AG09319 (cell line): ENCODE results near the gene VAV2.

ENCODE experiments used
- DNase-seq: peaks from one replicate; pipeline ENCODE4 v3.0.0-alpha.2; 2010; ENCODE audit warnings: low read depth; ENCODE audit errors: extremely low read depth
- CTCF ChIP-seq: IDR thresholded peaks from 2 replicates; pipeline ENCODE4 v1.5.1; 2011; ENCODE audit warnings: low read depth, mild to moderate bottlenecking, inconsistent platforms, low read length, moderate library complexity

VAV2 gene

GRCh38 chr9:133869674-133870405, 122.3 kb downstream of the VAV2 start:
- no peak for TF ChIP-seq CTCF

GRCh38 chr9:133868203-133868602, 123.9 kb downstream of the VAV2 start:
- no peak for TF ChIP-seq CTCF
- DNase-seq: no peak

More at GRCh38 chr9:133869674-133870405, 122.3 kb downstream of the VAV2 start:
- no peak for DNase-seq

GRCh38 chr9:133866946-133867345, 125.2 kb downstream of the VAV2 start:
- DNase-seq: no peak
- TF ChIP-seq CTCF: no peak

GRCh38 chr9:133864011-133864410, 128.1 kb downstream of the VAV2 start:
- TF ChIP-seq CTCF: no peak
- DNase-seq: no peak

- TF ChIP-seq CTCF: no peak
- DNase-seq: no peak
Observed at GRCh38 chr9:133863257-133863592, 128.9 kb downstream of the VAV2 start.

GRCh38 chr9:133862585-133863256, 129.4 kb downstream of the VAV2 start:
- no peak for DNase-seq

More at GRCh38 chr9:133862585-133863256, 129.4 kb downstream of the VAV2 start:
- no peak for TF ChIP-seq CTCF
